ENCODE data around the gene ALDH1A2.

ALDH1A2 gene

DNA sequence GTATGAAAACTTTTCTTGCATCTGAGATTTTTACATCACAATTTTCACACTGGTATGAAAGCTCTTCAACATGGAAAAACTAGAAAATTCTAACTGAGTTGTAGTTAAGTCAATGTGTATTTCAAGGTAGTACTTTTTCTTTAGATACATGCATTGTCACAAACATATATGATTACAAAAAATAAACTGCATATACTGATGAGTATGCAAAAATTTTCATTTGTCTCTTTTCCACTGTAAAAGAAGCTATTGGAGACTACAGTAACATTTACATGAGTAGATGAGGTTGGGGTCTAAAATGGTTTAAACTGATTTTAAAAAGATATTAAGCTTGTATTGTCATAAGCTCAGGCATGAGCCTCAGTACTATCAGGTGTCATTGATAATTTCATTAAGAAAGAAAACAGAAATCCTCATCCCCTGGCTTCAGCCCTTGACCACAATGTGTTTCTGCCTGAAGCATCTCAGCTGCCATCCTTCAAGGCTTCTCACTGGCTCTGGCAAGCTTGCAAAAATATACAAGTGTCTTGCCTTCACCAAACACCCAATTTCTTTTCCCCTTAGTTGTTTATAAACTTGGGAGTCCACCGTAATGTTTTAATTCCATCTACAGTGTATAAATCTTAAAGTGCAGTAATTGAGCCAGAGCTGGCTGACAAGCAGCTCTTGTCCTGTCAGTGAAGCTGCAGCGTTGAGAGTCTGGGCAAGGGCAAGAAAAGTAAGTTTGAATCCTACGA is 71.9 kb downstream of the ALDH1A2 start:
- DNase-seq = no peak

- no peak for DNase-seq
Observed at GRCh38 chr15:57992761-57993355, 72.7 kb downstream of the ALDH1A2 start.

DNA sequence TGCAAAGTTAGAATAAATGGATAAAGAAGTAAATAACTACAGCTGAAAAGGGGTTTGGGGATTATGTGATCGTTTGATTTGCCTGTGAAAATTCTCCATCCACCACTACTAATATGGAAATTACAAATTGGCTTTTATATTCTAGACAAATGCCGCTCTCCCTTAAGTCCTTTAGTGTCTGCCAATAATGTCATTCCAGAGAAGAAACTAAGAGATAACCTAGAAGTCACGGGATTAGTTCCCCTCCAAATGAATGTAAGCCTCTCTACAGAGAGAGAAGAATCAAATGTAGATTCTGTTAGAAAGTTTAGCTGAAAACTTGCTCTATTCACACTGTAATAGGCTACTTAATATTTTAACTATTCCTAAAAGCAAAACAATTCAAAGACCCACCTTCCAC is 92.0 kb downstream of the ALDH1A2 start:
- DNase-seq = no peak

GRCh38 chr15:57972864-57973263 is 92.6 kb downstream of the ALDH1A2 start:
- DNase-seq = no peak

GRCh38 chr15:57969996-57970395 is 95.5 kb downstream of the ALDH1A2 start:
- no peak for DNase-seq

DNA sequence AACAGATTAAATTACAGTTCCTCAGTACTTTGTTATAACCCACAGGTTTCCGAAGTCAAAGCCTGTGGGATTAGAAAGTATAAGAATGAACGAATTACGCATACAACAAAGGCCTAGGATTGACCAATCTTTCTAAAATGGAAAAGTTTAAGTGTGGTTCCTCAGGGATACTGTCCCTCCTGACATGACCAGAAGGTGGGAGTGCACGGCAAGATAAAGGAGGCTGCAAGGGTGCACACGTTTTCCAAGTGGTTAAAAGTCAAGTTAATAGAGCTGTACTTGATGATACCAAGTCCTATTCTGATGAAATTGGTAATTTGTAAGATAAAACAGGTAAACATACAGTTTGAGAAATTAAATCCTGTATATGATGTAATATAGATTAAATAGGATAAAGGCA is 96.2 kb downstream of the ALDH1A2 start:
- DNase-seq = no peak

DNA sequence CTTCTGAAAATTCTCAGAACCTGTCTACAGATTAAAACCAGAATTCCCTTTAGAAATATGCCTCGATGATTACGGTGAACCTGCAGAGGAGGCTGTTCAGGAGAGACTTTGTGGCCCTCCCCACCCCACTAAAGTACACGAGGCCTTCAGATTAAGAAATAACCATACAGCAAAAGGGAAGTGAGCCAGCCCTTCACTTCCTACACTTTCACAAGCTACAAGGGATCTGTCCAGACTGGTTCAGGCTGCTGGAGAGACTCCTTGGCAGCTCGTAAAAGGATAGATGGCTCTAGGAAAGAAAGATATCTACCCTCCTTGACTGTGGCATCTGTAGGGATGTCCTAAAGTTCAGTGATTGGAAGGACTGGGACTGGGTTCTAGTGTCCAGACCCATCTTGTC is 102.6 kb downstream of the ALDH1A2 start:
- DNase-seq = no peak

- no peak for DNase-seq
Observed at GRCh38 chr15:57961919-57962318, 103.6 kb downstream of the ALDH1A2 start.

DNA sequence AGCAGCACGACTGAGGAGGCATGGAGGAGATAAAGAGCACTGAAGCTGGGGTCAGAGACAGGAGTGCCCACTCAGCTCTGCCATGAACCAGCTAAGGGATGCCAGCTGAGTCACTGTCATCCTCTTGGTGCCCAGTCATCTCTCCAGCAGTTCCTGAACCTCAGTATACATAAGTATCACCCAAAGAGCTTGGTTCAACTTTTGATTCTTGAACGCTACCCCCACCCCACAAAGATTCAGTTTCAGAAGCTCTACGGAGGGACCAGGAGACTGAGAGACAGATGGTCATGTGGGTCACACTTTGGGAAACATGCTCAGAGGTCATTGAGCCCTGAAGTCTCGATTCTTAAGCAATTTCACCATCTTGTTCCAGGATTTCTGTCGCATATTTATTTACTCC is 108.4 kb downstream of the ALDH1A2 start:
- DNase-seq = no peak

- no peak for DNase-seq
Observed at GRCh38 chr15:57953874-57954273, 111.6 kb downstream of the ALDH1A2 start.

DNA sequence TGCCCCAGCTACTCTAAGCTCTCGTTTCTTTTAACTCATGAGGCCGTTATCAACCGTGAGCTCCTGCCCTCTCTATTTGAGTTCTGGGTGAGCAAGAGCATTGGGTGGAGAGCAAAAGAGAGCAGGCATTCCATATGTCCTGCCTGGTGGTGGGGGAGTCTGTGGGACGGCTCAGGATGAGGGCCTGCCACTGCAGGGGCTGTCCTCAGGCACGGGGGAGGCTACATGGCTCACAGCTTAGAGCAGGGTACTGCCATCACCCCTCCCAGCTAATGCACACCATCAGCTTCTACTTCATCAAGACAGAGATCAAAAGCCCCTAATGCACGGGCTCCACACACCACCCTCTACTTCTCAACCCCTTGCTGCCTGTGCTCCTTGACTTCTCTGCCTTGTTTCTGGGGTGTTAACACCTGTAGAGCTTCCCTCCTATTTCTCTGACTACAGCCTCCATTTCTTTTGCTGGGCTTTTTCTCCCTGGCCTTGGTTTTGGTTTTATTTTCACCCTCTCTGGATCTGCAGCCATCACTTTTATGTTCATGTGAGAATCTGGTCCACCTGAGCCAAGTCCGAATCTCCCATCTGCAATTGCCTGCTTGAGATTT is 114.1 kb downstream of the ALDH1A2 start:
- DNase-seq = no peak

DNA sequence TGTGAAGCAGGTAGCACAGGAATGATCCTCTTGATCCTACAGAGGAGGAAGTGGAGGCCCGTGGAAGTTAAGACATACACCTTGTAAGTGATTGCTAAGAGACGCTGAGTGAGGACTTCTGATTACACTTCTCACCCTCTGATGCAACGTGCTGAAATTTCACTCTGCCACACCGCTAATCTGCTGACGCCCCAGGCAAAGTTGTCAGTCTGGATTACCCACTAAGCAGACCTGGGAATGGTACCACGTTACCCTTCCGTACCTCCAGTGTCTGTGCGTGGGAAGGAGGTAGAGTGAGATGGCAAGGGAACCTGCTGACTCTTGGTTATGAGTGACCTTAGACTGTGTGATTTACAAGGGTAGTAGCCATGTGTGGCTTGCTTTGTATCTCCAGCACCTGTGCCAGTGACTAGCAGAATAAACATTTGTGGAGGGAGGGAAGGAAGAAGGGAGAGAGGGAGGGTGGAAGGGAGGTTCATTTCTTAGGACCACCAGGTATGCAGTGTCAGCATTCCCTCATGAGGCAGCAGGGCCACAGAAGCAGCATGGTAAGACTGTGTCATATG is 115.0 kb downstream of the ALDH1A2 start:
- DNase-seq = no peak

GRCh38 chr15:57949374-57949943 is 116.1 kb downstream of the ALDH1A2 start:
- no peak for DNase-seq

GRCh38 chr15:57948351-57949289 is 116.9 kb downstream of the ALDH1A2 start:
- no peak for DNase-seq

DNA sequence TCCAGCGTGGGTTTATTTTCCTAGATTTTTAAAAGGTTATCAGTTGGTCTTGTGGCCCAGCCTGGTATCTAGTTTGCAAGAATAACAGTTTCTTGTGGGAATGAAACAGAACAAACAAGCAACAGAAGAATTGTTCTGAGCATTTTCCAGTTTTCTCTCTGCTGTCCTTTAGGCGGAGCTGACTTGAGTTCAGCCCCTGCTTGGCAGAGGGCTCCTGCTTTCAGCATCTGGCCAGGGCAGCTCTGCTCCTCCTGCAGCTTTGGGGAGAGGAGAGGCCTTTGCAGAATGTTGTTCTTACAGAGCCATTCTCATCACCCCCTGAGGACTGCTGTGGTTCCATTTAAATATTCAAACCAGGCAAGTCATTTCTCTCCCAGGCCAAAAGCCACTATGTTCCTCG is 117.7 kb downstream of the ALDH1A2 start:
- DNase-seq = no peak

DNA sequence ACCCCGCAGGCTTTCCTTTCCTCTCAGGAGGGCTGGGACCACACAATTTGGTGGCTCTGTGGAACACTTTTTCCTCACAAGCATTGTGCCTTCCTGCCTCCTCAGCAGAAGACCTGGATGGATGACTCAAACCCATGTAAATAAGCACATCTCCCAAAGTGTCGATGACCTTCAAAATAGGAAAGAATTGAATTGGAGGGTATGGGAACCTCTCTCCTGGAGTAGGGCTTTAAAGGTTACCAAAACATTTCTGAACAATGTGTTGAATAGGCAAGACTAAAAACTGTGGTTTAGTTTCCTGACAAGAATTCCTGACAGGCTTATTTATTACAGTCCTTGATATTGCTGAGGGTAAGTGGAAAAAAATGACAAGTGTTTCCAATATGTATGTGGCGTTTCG is 118.2 kb downstream of the ALDH1A2 start:
- no peak for DNase-seq

- no peak for DNase-seq
Observed at GRCh38 chr15:57946491-57947048, 118.9 kb downstream of the ALDH1A2 start.

DNA sequence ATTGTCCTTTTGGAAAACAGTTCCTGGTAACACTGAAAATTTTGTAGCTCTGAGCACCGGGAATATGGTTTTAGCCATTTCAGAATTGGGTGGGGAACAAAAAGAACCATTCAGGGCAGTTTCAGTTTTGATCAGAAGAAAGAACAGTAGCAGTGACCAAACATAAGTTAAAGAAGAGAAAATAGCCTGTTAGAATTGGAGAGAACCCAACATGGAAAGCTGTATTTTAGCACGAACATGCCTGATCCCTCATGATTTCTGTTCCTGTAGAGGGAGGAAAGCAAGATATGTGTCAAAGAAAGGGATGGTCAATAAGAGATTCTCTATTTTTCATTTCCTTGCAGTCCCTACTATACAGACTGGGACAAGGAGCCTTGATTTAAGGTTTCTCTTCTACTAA is 119.9 kb downstream of the ALDH1A2 start:
- no peak for DNase-seq

- DNase-seq = no peak
Observed at GRCh38 chr15:57943754-57944420, 121.6 kb downstream of the ALDH1A2 start.

DNA sequence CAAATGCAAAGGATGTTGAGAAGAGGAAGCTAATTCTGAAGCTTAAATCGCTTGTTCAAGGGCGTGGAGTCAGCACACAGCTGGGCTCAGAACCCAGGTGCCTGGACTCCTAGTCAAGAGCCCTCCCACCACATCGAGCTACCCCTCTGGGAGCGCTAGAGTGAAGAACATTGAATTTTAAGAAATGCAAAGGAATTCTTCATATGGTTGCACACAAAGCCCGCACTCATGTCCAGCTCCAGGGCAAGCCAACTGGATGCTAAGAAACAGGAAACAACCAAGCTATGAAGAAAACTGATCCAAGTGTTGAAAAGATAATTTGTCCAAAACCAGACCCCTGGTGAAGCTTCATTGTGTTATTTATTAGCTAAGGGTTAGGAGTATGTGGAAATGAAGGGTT is 122.3 kb downstream of the ALDH1A2 start:
- no peak for DNase-seq

DNA sequence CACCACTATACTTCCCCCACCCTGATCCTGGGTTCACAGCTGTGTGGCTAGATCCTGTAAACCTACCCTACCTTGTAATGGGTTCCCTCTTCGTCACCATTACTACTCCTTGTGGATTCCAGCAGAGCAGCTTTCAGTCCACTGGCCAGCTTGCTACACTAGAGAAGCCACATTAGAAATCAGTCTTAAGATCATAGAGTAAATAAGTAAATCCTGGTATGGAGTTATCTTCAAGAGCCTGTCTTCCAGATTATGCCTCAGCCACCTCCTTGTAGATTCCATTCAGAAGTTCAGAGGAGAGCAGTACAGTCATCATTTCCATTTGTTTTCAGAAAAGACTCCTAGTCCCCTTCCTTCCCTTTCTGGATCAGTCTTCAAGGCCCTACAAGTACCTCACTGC is 123.7 kb downstream of the ALDH1A2 start:
- DNase-seq = no peak

GRCh38 chr15:57932348-57932747 is 133.2 kb downstream of the ALDH1A2 start:
- no peak for DNase-seq
